GM19328 (cell line): ENCODE data around the gene SCIN.
"Not testable (repeated sequence)": the region's sequence is repeated elsewhere in the genome, so short reads cannot be mapped to it uniquely, and the experiment has no call there.

Source experiments
- ATAC-seq: cut with Tn5 transposase; IDR thresholded peaks from one replicate; pipeline ENCODE4 v1.9.1; 2021; ENCODE audit warnings: mild to moderate bottlenecking, moderate library complexity; ENCODE audit not compliant: unreplicated experiment

The SCIN gene

DNA sequence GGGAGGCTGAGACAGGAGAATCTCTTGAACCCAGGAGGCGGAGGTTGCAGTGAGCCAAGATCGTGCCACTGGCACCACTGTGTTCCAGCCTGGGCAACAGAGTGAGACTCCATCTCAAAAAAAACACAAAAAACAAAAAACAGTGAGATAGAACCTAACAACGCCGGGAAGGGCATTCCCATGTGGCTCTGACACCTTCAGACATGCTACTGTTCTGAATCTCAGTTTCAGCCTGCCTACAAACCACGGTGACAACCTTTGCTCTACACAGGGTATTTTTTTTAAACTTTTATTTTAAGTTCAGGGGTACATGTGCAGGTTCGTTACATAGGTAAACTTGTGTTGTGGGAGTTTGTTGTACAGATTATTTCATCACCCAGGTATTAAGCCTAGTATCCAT is 74.7 kb downstream of the SCIN start:
- ATAC-seq, result not testable (repeated sequence)

- no peak for ATAC-seq
Observed at GRCh38 chr7:12646139-12646538, 75.6 kb downstream of the SCIN start.

DNA sequence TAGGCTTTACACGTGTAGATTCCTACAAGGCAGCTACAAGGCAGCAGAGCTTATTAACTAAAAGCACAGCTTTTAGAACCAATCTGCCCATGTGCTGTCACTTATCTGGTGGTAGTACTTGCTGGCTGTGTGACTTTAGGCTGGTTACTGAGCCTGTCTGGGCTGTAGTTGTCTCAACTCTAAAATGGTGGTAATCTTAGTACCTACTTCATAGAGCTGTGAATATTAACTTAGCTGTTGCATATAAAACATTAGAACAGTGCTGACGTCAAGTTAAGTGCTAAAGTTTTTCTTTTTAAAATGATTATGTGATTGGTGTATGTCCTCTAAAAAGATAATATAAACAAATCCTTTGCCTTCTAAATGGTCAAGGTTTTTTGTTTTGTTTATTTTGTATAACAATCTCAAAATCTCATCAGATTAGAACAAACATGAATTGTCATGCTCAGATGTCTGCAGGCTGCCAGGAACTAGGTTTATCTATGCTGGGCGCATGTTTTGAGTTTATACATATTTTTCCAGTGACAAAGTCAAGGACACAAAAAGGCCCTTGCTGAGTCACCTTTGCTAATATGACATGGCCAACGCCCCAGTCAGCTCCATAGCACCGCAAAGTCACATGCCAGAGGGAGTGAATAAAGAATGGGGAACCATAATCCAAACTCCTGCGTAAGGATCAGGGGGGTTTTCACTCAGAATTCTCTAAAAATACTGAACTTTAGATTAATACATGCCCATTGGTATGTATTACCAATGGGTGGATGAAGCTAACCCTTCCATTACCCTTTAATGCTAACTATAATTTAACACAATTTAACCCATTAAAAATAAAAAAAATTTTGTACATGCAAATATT is 77.1 kb downstream of the SCIN start:
- ATAC-seq, result no peak

DNA sequence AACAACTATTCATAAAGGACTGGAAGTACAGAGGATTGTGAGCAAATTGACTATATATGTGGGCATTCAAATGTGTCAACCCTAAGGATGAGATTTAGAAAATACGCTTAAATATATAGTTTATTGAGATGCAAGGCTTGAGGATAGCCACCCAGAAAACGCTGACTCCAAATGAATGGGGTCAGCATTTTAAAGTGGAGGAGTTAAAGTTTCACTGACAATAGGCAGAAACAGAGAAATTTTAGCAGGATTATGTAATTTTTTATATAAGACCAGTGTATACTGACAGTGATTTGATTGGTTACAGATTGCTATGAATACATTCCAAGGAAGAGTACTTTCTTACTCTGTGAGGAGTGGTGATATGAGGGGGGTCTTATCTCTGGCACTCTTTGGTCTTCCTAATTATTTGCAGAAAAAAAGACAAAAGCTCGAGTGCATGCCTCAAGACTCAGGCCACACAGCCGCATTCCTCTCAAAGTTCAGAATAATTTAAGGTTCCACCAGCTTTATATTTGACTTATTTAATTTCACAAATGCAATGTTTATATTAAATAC is 78.3 kb downstream of the SCIN start:
- no peak for ATAC-seq

- no peak for ATAC-seq
Observed at GRCh38 chr7:12649348-12649747, 78.8 kb downstream of the SCIN start.

- ATAC-seq, result no peak
Observed at GRCh38 chr7:12650080-12650479, 79.6 kb downstream of the SCIN start.

DNA sequence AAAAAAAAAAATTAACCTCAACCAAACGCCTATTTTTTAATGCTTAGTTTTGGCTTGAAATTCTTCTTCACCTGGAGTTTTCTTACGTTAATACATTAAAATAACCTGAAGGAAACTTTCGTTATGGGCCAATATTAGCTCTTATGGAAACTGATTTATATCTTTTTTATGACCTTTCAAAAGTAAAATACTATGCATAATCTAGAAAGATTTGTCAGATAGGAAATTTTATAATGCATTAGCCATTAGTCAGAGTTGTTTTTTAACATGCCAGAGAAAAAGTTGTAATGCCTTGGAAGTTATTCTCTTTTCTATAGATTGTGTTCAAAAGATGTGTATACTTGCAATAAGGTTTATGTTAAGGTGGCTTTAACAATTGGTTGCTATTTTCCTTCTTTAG is 82.6 kb downstream of the SCIN start:
- ATAC-seq, result no peak

- ATAC-seq, result no peak
Observed at GRCh38 chr7:12653518-12653917, 83.0 kb downstream of the SCIN start.

DNA sequence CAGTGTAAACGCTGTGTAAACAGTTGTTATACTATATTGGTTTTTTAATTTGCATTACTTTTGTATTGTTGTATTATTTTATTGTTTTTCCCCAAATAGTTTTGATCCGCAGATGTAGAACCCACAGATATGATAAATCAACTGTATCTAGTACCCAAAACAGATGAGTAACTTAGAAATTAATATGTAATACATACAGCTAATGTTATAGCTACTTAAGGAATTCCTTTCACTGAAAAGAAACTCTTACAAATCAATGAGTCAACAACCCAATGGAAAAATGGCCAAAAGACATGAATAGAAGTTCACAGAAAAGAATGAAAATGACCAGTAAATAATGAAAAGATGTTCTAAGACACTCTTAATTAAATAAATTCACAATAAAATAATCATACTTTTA is 84.6 kb downstream of the SCIN start:
- ATAC-seq, result no peak

GRCh38 chr7:12660423-12660822 is 89.9 kb downstream of the SCIN start:
- ATAC-seq, result not testable (repeated sequence)

- ATAC-seq, result not testable (repeated sequence)
Observed at GRCh38 chr7:12660986-12661385, 90.5 kb downstream of the SCIN start.

GRCh38 chr7:12661581-12661980 is 91.1 kb downstream of the SCIN start:
- no peak for ATAC-seq

DNA sequence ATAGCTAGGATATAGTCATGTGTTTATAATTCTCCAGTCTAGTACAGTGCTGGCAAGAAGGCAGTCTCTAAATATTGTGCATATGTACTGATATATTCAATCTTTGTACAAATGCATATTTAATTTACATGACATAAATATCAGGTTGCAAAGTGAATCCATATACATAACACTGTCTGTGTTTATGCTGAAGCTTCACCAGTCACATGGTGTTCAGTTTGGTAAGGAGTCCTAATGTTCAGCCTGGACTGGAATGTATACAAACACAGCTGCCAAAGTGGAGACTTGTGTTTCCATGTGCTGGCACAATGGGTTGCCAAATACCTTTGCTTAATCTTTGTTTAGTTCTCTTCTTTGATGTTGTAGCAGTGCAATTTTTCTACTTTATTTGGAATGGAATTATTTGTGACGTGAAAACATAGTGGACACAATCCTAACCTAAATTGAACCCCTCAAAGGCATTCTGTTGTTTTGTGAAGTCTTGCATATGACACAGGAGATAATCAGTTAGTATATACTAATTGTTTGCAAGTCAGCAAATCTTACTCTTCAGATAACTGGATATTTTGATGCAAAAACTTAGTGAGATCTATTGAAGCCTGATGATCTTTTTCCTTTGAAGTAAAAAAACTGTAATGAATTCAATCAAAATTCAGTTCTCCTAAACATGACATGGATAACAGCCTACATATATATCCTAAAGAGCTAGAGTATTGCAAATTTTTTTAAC is 99.6 kb downstream of the SCIN start:
- ATAC-seq, result no peak

DNA sequence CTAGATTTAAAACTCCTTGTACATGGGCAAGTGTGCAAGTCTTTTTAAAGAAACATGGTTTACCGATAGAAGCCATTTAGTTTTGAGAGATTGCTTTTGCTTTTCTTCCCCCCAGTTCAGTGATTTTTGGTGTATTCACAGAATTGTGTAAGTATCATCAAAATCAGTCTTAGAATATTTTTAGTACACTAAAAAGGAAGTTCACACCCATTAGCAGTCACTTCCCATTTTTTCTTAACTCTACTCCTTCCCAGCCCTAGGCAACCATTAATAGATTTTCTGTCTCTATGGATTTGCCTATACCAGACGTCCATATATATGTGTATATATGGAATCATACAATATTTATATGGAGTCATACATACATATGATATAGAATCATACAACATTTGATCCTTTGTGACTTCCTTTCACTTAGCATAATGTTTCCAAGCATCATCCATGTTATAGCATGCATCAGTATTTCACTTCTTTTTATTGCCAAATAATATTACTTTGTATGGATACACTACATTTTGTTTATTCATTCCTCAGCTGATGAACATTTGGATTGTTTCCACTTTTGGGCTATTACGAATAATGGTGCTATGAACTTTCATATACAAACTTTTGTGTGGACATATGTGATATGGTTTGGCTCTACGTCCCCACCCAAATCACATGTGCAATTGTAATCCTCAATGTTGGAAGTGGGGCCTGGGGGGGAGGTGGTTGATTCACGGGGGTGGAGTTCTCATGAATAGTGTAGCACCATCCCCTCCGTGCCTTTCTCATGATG is 100.4 kb downstream of the SCIN start:
- no peak for ATAC-seq

GRCh38 chr7:12673436-12673835 is 102.9 kb downstream of the SCIN start:
- not testable (repeated sequence) for ATAC-seq

- no peak for ATAC-seq
Observed at GRCh38 chr7:12674053-12674452, 103.5 kb downstream of the SCIN start.

DNA sequence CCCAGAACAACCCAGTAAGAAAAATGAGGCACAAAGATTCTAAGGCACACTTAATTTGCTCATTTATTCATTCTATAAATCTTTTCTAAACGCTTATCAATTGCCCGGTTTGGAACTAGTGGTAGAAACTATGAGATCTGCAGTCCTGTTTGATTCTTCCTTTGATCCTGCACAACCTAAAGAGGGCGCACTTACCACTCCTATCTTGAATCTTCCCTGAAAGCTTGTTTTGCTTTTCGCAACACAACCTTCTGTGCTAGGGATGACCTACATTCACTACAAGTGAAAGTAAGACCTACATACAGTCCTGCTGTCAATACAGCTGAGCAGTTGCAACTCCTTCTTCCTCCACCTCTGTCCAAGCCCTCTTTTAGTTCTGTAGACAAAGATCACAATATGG is 104.3 kb downstream of the SCIN start:
- ATAC-seq, result no peak

DNA sequence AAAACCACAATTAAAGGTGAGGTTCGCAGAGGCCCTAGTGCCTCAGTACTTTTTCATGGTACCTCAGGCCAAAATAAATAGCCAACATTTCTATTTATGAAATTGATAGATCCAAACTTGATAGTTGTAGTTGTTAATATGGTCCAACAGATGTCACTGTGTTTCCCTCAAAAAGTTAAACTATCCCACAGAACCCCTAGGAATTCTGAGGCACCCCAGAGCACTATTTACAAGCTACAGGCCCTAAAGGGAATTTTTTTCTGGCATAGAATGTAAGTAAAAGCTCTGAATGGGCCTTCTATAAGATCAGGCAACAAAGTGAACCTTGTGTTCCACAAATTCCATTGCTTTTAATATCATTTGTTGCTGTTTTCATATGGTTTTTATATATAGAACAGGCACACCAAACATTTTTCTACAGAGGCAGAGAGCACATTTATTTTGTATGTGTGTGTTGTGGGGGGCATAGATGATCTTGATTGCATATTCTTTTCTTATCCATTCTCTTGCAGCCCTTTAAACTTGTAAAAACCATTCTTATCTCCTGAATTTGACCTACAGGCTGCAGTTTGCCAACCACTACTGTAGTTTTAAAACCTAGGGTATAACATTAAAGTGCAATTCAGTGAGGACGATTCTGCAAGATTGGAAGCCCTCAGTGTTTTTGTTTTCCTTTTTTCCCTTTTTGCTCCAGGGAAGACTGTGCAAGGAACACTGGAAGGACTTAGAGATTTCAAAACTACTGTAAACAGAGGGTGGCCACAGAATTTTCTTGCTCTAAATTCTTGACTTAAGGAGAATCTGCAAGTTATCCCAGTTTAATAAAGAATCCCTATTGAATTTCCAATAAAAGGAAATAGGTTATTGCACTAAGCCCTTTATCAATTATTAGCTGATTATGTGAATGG is 113.4 kb downstream of the SCIN start:
- no peak for ATAC-seq

- no peak for ATAC-seq
Observed at GRCh38 chr7:12684733-12685132, 114.2 kb downstream of the SCIN start.

- no peak for ATAC-seq
Observed at GRCh38 chr7:12685550-12685949, 115.0 kb downstream of the SCIN start.
